H1 (cell line): Measurements from ENCODE around the gene OR5B21. TPM values are rescaled to one million over a fixed set of nuclear protein-coding genes. Genes with fewer than 3 reads are reported as not detected.

ENCODE experiments used
- CTCF ChIA-PET: fragments of 300-600 bp; sonication (Branson Sonifier 250); formaldehyde crosslinking; loops from one replicate; lab custom pipeline; 2021; ENCODE audit not compliant: partially characterized antibody; lab: Charles Lee
- POLR2A ChIA-PET: fragments of 300-600 bp; sonication (Branson Sonifier 250); formaldehyde crosslinking; loops from one replicate; lab custom pipeline; 2021; ENCODE audit warnings: inconsistent platforms; ENCODE audit not compliant: partially characterized antibody; lab: Charles Lee
- DNase-seq, 2 experiments: peaks; one replicate each; pipeline versions ENCODE4 v3.0.0 to v3.0.0-alpha.2; 2010 to 2022; ENCODE audit warnings: low spot score in 2 of 2, low read depth in 1 of 2, mixed read lengths in 1 of 2
- FAIRE-seq: peaks from 2 replicates; lab custom pipeline; 2011; peaks lifted over from hg19 to GRCh38; lab: Jason Lieb, UNC
- H2AFZ ChIP-seq: 2 replicates; pipeline ENCODE4 v1.8.1; 2012; ENCODE audit warnings: low read length, inconsistent platforms
- H2AK5ac ChIP-seq: 2 replicates; pipeline ENCODE4 v1.6.1; 2013; ENCODE audit warnings: low read depth, low read length
- H2BK120ac ChIP-seq: replicated peaks from 2 replicates; pipeline ENCODE3; 2013; ENCODE audit warnings: low read depth, low read length, inconsistent platforms
- H2BK12ac ChIP-seq: 2 replicates; pipeline ENCODE4 v1.6.1; 2013; ENCODE audit warnings: low read depth, low read length
- H2BK15ac ChIP-seq: 2 replicates; pipeline ENCODE4 v1.6.1; 2013; ENCODE audit warnings: low read length
- H2BK20ac ChIP-seq: 2 replicates; pipeline ENCODE4 v1.6.1; 2013; ENCODE audit warnings: low read length
- H2BK5ac ChIP-seq: 2 replicates; pipeline ENCODE4 v1.6.1; 2013; ENCODE audit warnings: low read depth, low read length
- H3K14ac ChIP-seq: 2 replicates; pipeline ENCODE4 v1.6.1; 2013; ENCODE audit warnings: inconsistent platforms; ENCODE audit not compliant: insufficient read length
- H3K18ac ChIP-seq: 2 replicates; pipeline ENCODE4 v1.6.1; 2013; ENCODE audit warnings: low read length; ENCODE audit errors: extremely low read depth
- H3K23ac ChIP-seq: 2 replicates; pipeline ENCODE4 v1.6.1; 2013; ENCODE audit warnings: inconsistent platforms; ENCODE audit not compliant: insufficient read length
- H3K23me2 ChIP-seq: 2 replicates; pipeline ENCODE4 v1.6.1; 2013; ENCODE audit warnings: low read depth, low read length
- H3K27ac ChIP-seq: 2 replicates; pipeline ENCODE4 v1.6.1; 2011; ENCODE audit warnings: low read depth, low read length, inconsistent platforms
- H3K27me3 ChIP-seq, 4 experiments: replicated peaks in 1 of 4; 1 replicate in 1 of 4; 2 replicates in 3 of 4; pipeline versions ENCODE4 v1.6.1 to v1.8.1; 2011 to 2013; ENCODE audit warnings: low read length in 3 of 4, mild to moderate bottlenecking in 3 of 4, inconsistent platforms in 2 of 4, mixed read lengths in 2 of 4, moderate library complexity in 1 of 4; ENCODE audit not compliant: control insufficient read depth in 3 of 4, insufficient read depth in 3 of 4; ENCODE audit errors: extremely low read depth in 1 of 4
- H3K36me3 ChIP-seq, 4 experiments: 2 replicates each; pipeline versions ENCODE4 v1.6.1 to v1.8.1; 2011 to 2013; ENCODE audit warnings: mild to moderate bottlenecking in 4 of 4, low read length in 3 of 4, moderate library complexity in 2 of 4, control low read depth in 1 of 4, inconsistent platforms in 1 of 4; ENCODE audit not compliant: insufficient read depth in 4 of 4, control insufficient read depth in 2 of 4
- H3K4ac ChIP-seq: replicated peaks from 2 replicates; pipeline ENCODE3; 2013; ENCODE audit warnings: low read length, low read depth, mixed read lengths, inconsistent platforms; ENCODE audit not compliant: insufficient read length
- H3K4me1 ChIP-seq, 4 experiments: replicated peaks in 1 of 4; 1 replicate in 1 of 4; 2 replicates in 3 of 4; pipeline versions ENCODE4 v1.6.1 to v1.8.1; 2011 to 2013; ENCODE audit warnings: low read length in 3 of 4, inconsistent platforms in 2 of 4, mixed read lengths in 1 of 4; ENCODE audit not compliant: insufficient read depth in 4 of 4, control insufficient read depth in 3 of 4
- H3K4me2 ChIP-seq, 2 experiments: 2 replicates each; pipeline versions ENCODE4 v1.6.1 to v1.8.1; 2011 to 2013; ENCODE audit warnings: low read depth in 2 of 2, low read length in 2 of 2, control low read depth in 1 of 2, inconsistent platforms in 1 of 2, mild to moderate bottlenecking in 1 of 2; ENCODE audit not compliant: insufficient read depth in 1 of 2
- H3K4me3 ChIP-seq, 4 experiments: fragments of 200-600, 300-600 bp in 1 of 4; sonication (generic), shearing (Covaris generic), sonication (Bioruptor Twin) in 1 of 4; 2 replicates each; pipeline versions ENCODE4 v1.5.1 to v1.8.1; 2011 to 2016; ENCODE audit warnings: low read length in 4 of 4, low read depth in 3 of 4, control low read depth in 2 of 4, inconsistent platforms in 2 of 4, mild to moderate bottlenecking in 2 of 4, mixed read lengths in 1 of 4, moderate library complexity in 1 of 4; ENCODE audit not compliant: insufficient read depth in 2 of 4; ENCODE audit errors: extremely low read depth in 1 of 4
- H3K56ac ChIP-seq: replicated peaks from 2 replicates; pipeline ENCODE3; 2013; ENCODE audit warnings: low read depth, mild to moderate bottlenecking, mixed read lengths, low read length, inconsistent platforms; ENCODE audit not compliant: insufficient read length
- H3K79me1 ChIP-seq: 2 replicates; pipeline ENCODE4 v1.6.1; 2013; ENCODE audit warnings: low read depth, low read length, control low read depth
- H3K79me2 ChIP-seq, 2 experiments: 2 replicates each; pipeline versions ENCODE4 v1.6.1 to v1.8.1; 2012 to 2013; ENCODE audit warnings: low read length in 2 of 2, mild to moderate bottlenecking in 2 of 2, inconsistent platforms in 1 of 2; ENCODE audit not compliant: insufficient read depth in 2 of 2, control insufficient read depth in 1 of 2
- H3K9ac ChIP-seq, 4 experiments: replicated peaks in 1 of 4; 1 replicate in 1 of 4; 2 replicates in 3 of 4; pipeline versions ENCODE4 v1.6.1 to v1.8.1; 2011 to 2013; ENCODE audit warnings: low read depth in 3 of 4, low read length in 3 of 4, control low read depth in 2 of 4, mild to moderate bottlenecking in 2 of 4, moderate library complexity in 2 of 4, inconsistent platforms in 1 of 4; ENCODE audit errors: extremely low read depth in 1 of 4
- H3K9me3 ChIP-seq, 2 experiments: 2 replicates each; pipeline versions ENCODE4 v1.6.1 to v1.8.1; 2012 to 2013; ENCODE audit warnings: mild to moderate bottlenecking in 2 of 2, moderate library complexity in 2 of 2, control low read depth in 1 of 2, inconsistent platforms in 1 of 2, low read depth in 1 of 2, low read length in 1 of 2, mixed read lengths in 1 of 2; ENCODE audit not compliant: insufficient read depth in 2 of 2
- H4K20me1 ChIP-seq, 2 experiments: replicated peaks in 1 of 2; 2 replicates each; pipeline versions ENCODE3 to v1.8.1; 2011 to 2013; ENCODE audit warnings: inconsistent platforms in 2 of 2, low read length in 2 of 2, mild to moderate bottlenecking in 1 of 2; ENCODE audit not compliant: insufficient read depth in 2 of 2, control insufficient read depth in 1 of 2
- H4K5ac ChIP-seq: 2 replicates; pipeline ENCODE4 v1.6.1; 2013; ENCODE audit warnings: low read length, low read depth, mixed read lengths, inconsistent platforms; ENCODE audit not compliant: insufficient read length
- H4K8ac ChIP-seq: 2 replicates; pipeline ENCODE4 v1.8.0; 2013; ENCODE audit warnings: mild to moderate bottlenecking, moderate library complexity, low read length, inconsistent platforms; ENCODE audit not compliant: insufficient read depth; ENCODE audit errors: extremely low read depth
- H4K91ac ChIP-seq: replicated peaks from 2 replicates; pipeline ENCODE3; 2013; ENCODE audit warnings: low read length, mixed read lengths, inconsistent platforms; ENCODE audit not compliant: insufficient read length
- BRCA1 ChIP-seq: IDR thresholded peaks from 2 replicates; pipeline ENCODE4 v1.6.1; 2012; ENCODE audit warnings: low read depth, low read length, improper control_type of control experiment
- KDM4A ChIP-seq: IDR thresholded peaks from one replicate; pipeline ENCODE4 v1.7.1; 2012; ENCODE audit warnings: low read depth, mild to moderate bottlenecking, moderate library complexity, low read length, inconsistent platforms; ENCODE audit not compliant: severe bottlenecking
- RXRA ChIP-seq: IDR thresholded peaks from 2 replicates; pipeline ENCODE4 v1.6.1; 2011; ENCODE audit warnings: low read depth, mild to moderate bottlenecking, low read length, moderate library complexity; ENCODE audit not compliant: insufficient read depth
- SAP30 ChIP-seq: fragments of 300-600 bp; sonication (generic); IDR thresholded peaks from 2 replicates; pipeline ENCODE4 v1.7.1; 2012; ENCODE audit warnings: low read length, moderate library complexity, mild to moderate bottlenecking, inconsistent platforms; ENCODE audit not compliant: insufficient read depth, insufficient replicate concordance
- TAF1 ChIP-seq: IDR thresholded peaks from 2 replicates; pipeline ENCODE4 v1.6.1; 2011; ENCODE audit warnings: mild to moderate bottlenecking, low read depth, low read length
- WGBS, 2 experiments: shearing (Covaris generic) in 1 of 2; methylation state at CpG; one replicate each; pipeline versions ENCODE4 v1.1.6 to v1.1.7; 2013 to 2015; ENCODE audit warnings: low lambda C conversion rate in 2 of 2, mixed read lengths in 2 of 2, inconsistent platforms in 1 of 2, low coverage in 1 of 2, missing lambda C conversion rate in 1 of 2; ENCODE audit not compliant: insufficient replicate concordance in 2 of 2, insufficient coverage in 1 of 2, insufficient read length in 1 of 2; ENCODE audit errors: extremely low coverage in 1 of 2, missing lambda C conversion rate in 1 of 2; 5-methylcytosine and 5-hydroxymethylcytosine counted together
- polyA plus RNA-seq, 7 experiments: library from polyadenylated mRNA; depleted of rRNA in 3 of 7; stranded (reverse) in 5 of 7; unstranded in 2 of 7; fragments of >200 nt in 5 of 7; fragments of 200-250 nt in 2 of 7; gene quantifications; 1 replicate in 5 of 7; 2 replicates in 1 of 7; 4 replicates in 1 of 7; pipeline versions ENCODE4 v1.2.1 to v1.2.3, GENCODE V29; 2011 to 2013; ENCODE audit warnings: missing spikeins in 2 of 7, mixed read lengths in 2 of 7
- total RNA-seq: library from RNA; stranded (reverse); fragmentation: NEBNext Ultra II Directional; extraction: Animal tissue kit (Norgen Biotek cat#: 25700); gene quantifications from 2 replicates; pipeline ENCODE4 v1.2.1, GENCODE V29; 2021

Gene OR5B21
- total and polyA plus RNA-seq, 2 of the 8 experiments (the other 6 are each of a cell fraction or from before 2014, with no cell fraction given): not detected

DNA sequence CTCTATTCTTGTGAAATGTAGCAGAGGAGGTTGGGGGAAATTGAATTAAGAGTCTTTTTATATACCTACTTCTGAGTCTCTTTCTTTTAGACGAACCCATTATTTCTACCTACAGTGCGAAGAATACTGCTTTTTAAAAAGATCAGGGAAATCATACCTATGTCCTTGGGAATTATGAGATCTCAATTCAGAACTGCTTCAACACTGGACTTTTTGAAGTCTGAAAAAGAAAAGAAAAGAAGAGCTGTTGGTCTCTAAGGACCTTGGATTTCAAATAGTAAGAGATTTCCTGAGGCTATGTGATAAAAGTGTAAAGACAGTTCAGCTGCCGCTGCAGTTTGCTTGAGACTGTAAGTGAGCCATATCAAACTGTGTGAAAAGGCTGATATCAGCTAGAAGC, 3.7 kb upstream of the OR5B21 start:
- Histone ChIP-seq H3K9ac (no peak overlapping the region), H3K4me2 (no peak overlapping the region), H2AK5ac (no peak overlapping the region), H3K79me2 (no peaks in the 10 kb centered on the region), H3K23me2 (no peaks in the 10 kb centered on the region), H3K4me3 (no peak overlapping the region), H4K5ac (no peak overlapping the region), H3K4ac (no peak overlapping the region), H3K18ac (no peak overlapping the region), H2BK12ac (no peak overlapping the region), H3K4me1 (no peaks in the 10 kb centered on the region), H3K36me3 (no peaks in the 10 kb centered on the region), H2AFZ (no peak overlapping the region), H3K56ac (no peak overlapping the region), H2BK20ac (no peak overlapping the region), H4K20me1 (no peaks in the 10 kb centered on the region), H2BK120ac (no peak overlapping the region), H2BK5ac (no peak overlapping the region), H4K8ac (no peak overlapping the region), H3K9me3 (no peaks in the 10 kb centered on the region), H3K23ac (no peak overlapping the region), H3K79me1 (no peaks in the 10 kb centered on the region), H2BK15ac (no peak overlapping the region), H3K27me3 (no peaks in the 10 kb centered on the region), H4K91ac (no peak overlapping the region), H3K27ac (no peak overlapping the region), H3K14ac (no peak overlapping the region)
- DNase-seq (no peak), FAIRE-seq (no peak)
- no peak for TF ChIP-seq TAF1
- TF ChIP-seq KDM4A: no peak
- no peak for TF ChIP-seq SAP30
- TF ChIP-seq BRCA1: no peak
- TF ChIP-seq RXRA: no peak
- ChIA-PET CTCF (interaction anchor here (1.0 to 4.2 kb wide), 8 partner anchors 10 to 849 kb away, joined by 3 to 27 read pairs (median 6); no protein-coding TSS in a partner anchor), POLR2A (interaction anchor here (1.3 kb wide), 1 partner anchor 860 kb away, joined by 3 read pairs; no protein-coding TSS in a partner anchor)
- WGBS, 2 experiments: 94% methylated on average over 3 of the region's 3 CpGs; no CpG with 5 or more reads in 1 of the 2 experiments
